COLO668 (cell line): ENCODE measurements around the gene RDX.

Experiments used
- DNase-seq: peaks from one replicate; lab custom pipeline; 2025; ENCODE audit not compliant: unreplicated experiment; lab: John Stamatoyannopoulos, UW

The RDX gene

GRCh38 chr11:110296226-110297075 lies at the start of gene RDX:
Gene RDX (minus strand): TSS chr11:110296614. CDS start chr11:110279692, 16,922 bp downstream.
- DNase-seq: peak; percentile 88

GRCh38 chr11:110345743-110346142 lies 49.3 kb upstream of the RDX start:
- DNase-seq: no peak

- DNase-seq: no peak
Measured at GRCh38 chr11:110340436-110340835, 44.0 kb upstream of the RDX start.

- DNase-seq: no peak
Measured at GRCh38 chr11:110339456-110340250, 43.2 kb upstream of the RDX start.

- DNase-seq: no peak
Measured at GRCh38 chr11:110338684-110339083, 42.3 kb upstream of the RDX start.

GRCh38 chr11:110337570-110338193 lies 41.3 kb upstream of the RDX start:
- no peak for DNase-seq

GRCh38 chr11:110336054-110336453 lies 39.6 kb upstream of the RDX start:
- no peak for DNase-seq

- DNase-seq: no peak
Measured at GRCh38 chr11:110335358-110335757, 38.9 kb upstream of the RDX start.

GRCh38 chr11:110331626-110332025 lies 35.2 kb upstream of the RDX start:
- no peak for DNase-seq

GRCh38 chr11:110329445-110329844 lies 33.0 kb upstream of the RDX start:
- no peak for DNase-seq

- no peak for DNase-seq
Measured at GRCh38 chr11:110327508-110327907, 31.1 kb upstream of the RDX start.

GRCh38 chr11:110323786-110324185 lies 27.4 kb upstream of the RDX start:
- DNase-seq: no peak

- DNase-seq: no peak
Measured at GRCh38 chr11:110319501-110319900, 23.1 kb upstream of the RDX start.

- no peak for DNase-seq
Measured at GRCh38 chr11:110318638-110319404, 22.4 kb upstream of the RDX start.

GRCh38 chr11:110317516-110317932 lies 21.1 kb upstream of the RDX start:
- peak; percentile 36 for DNase-seq

- DNase-seq: no peak
Measured at GRCh38 chr11:110314366-110315095, 18.1 kb upstream of the RDX start.

GRCh38 chr11:110312670-110313069 lies 16.3 kb upstream of the RDX start:
- DNase-seq: no peak

GRCh38 chr11:110311783-110312579 lies 15.6 kb upstream of the RDX start:
- no peak for DNase-seq

- no peak for DNase-seq
Measured at GRCh38 chr11:110308071-110308470, 11.7 kb upstream of the RDX start.
